Left forelimb (tissue), 1 donor: ENCODE results near the gene GOT2.
"Not testable (repeated sequence)": the region's sequence is repeated elsewhere in the genome, so short reads cannot be mapped to it uniquely, and the experiment has no call there.

Experiments used
- DNase-seq: peaks from one replicate; pipeline ENCODE4 v3.0.0-alpha.2; 2018; ENCODE audit warnings: low spot score

Gene GOT2

GRCh38 chr16:58733671-58734458 lies at the start of gene GOT2:
Gene GOT2 (minus strand): TSS chr16:58734316. CDS start chr16:58734228, 88 bp downstream.
- DNase-seq, result peak; percentile 89

GRCh38 chr16:58779291-58779690 lies 45.2 kb upstream of the GOT2 start:
- not testable (repeated sequence) for DNase-seq

GRCh38 chr16:58773870-58774269 lies 39.8 kb upstream of the GOT2 start:
- DNase-seq, result no peak

GRCh38 chr16:58768145-58768544 lies 34.0 kb upstream of the GOT2 start:
- no peak for DNase-seq

- no peak for DNase-seq
Measured at GRCh38 chr16:58767581-58767980, 33.5 kb upstream of the GOT2 start.

- DNase-seq, result no peak
Measured at GRCh38 chr16:58756650-58757332, 22.7 kb upstream of the GOT2 start.

GRCh38 chr16:58755989-58756649 lies 22.0 kb upstream of the GOT2 start:
- DNase-seq, result no peak

- no peak for DNase-seq
Measured at GRCh38 chr16:58753711-58754134, 19.6 kb upstream of the GOT2 start.

- no peak for DNase-seq
Measured at GRCh38 chr16:58744497-58744896, 10.4 kb upstream of the GOT2 start.

GRCh38 chr16:58741976-58742375 lies 7.9 kb upstream of the GOT2 start:
- no peak for DNase-seq

GRCh38 chr16:58741166-58741565 lies 7.0 kb upstream of the GOT2 start:
- DNase-seq, result no peak

- DNase-seq, result no peak
Measured at GRCh38 chr16:58738672-58739296, 4.7 kb upstream of the GOT2 start.

- not testable (repeated sequence) for DNase-seq
Measured at GRCh38 chr16:58736341-58736740, 2.2 kb upstream of the GOT2 start.

- DNase-seq, result no peak
Measured at GRCh38 chr16:58734459-58734787, 307 bp upstream of the GOT2 start.

- no peak for DNase-seq
Measured at GRCh38 chr16:58733248-58733670, 857 bp downstream of the GOT2 start.

- DNase-seq, result no peak
Measured at GRCh38 chr16:58732545-58733247, 1.4 kb downstream of the GOT2 start.

GRCh38 chr16:58730724-58731370 lies 3.3 kb downstream of the GOT2 start:
- DNase-seq, result no peak

GRCh38 chr16:58727796-58728568 lies 6.1 kb downstream of the GOT2 start:
- DNase-seq, result no peak

- no peak for DNase-seq
Measured at GRCh38 chr16:58727028-58727781, 6.9 kb downstream of the GOT2 start.

GRCh38 chr16:58723109-58723508 lies 11.0 kb downstream of the GOT2 start:
- no peak for DNase-seq
